GM18511 (cell line): Measurements from ENCODE around the gene CADM2.
"Not testable (repeated sequence)": the region's sequence is repeated elsewhere in the genome, so short reads cannot be mapped to it uniquely, and the experiment has no call there.

ENCODE experiments used
- ATAC-seq: cut with Tn5 transposase; IDR thresholded peaks from one replicate; pipeline ENCODE4 v1.9.1; 2021; ENCODE audit warnings: mild to moderate bottlenecking, moderate library complexity; ENCODE audit not compliant: unreplicated experiment

CADM2 gene

GRCh38 chr3:85881833-85882393 is 923.1 kb downstream of the CADM2 start:
- no peak for ATAC-seq

GRCh38 chr3:85890043-85890555 is 931.3 kb downstream of the CADM2 start:
- no peak for ATAC-seq

- no peak for ATAC-seq
These were observed 944.6 kb downstream of the CADM2 start for GRCh38 chr3:85903434-85903833.

- ATAC-seq, result no peak
These were observed 954.2 kb downstream of the CADM2 start for GRCh38 chr3:85912980-85913379.

GRCh38 chr3:85922374-85922773 is 963.6 kb downstream of the CADM2 start:
- no peak for ATAC-seq

GRCh38 chr3:85930718-85931117 is 971.9 kb downstream of the CADM2 start:
- ATAC-seq, result no peak

- no peak for ATAC-seq
These were observed 974.5 kb downstream of the CADM2 start for GRCh38 chr3:85933326-85933725.

- no peak for ATAC-seq
These were observed 976.4 kb downstream of the CADM2 start for GRCh38 chr3:85935171-85935570.

- no peak for ATAC-seq
These were observed 980.3 kb downstream of the CADM2 start for GRCh38 chr3:85939074-85939482.

GRCh38 chr3:85950435-85950834 is 991.6 kb downstream of the CADM2 start:
- ATAC-seq, result no peak

GRCh38 chr3:85960793-85961192 is 1002.0 kb downstream of the CADM2 start:
- ATAC-seq, result no peak

- ATAC-seq, result no peak
These were observed 1019.0 kb downstream of the CADM2 start for GRCh38 chr3:85977615-85978338.

- no peak for ATAC-seq
These were observed 1020.2 kb downstream of the CADM2 start for GRCh38 chr3:85979034-85979433.

- ATAC-seq, result not testable (repeated sequence)
These were observed 1030.8 kb downstream of the CADM2 start for GRCh38 chr3:85989581-85989980.

- ATAC-seq, result no peak
These were observed 1070.8 kb downstream of the CADM2 start for GRCh38 chr3:86029590-86029989.

- no peak for ATAC-seq
These were observed 1079.1 kb downstream of the CADM2 start for GRCh38 chr3:86037916-86038315.

GRCh38 chr3:86046436-86047136 is 1087.8 kb downstream of the CADM2 start:
- ATAC-seq, result no peak

GRCh38 chr3:86047161-86047560 is 1088.4 kb downstream of the CADM2 start:
- ATAC-seq, result no peak

GRCh38 chr3:86051058-86051457 is 1092.3 kb downstream of the CADM2 start:
- no peak for ATAC-seq

GRCh38 chr3:86056032-86056431 is 1097.2 kb downstream of the CADM2 start:
- ATAC-seq, result no peak

- no peak for ATAC-seq
These were observed 1098.2 kb downstream of the CADM2 start for GRCh38 chr3:86056962-86057361.

- ATAC-seq, result no peak
These were observed 1115.0 kb downstream of the CADM2 start for GRCh38 chr3:86073799-86074198.
